SK-N-SH (cell line): ENCODE results near the gene RGL1. TPM values are rescaled to one million over a fixed set of nuclear protein-coding genes. Genes with fewer than 3 reads are reported as not detected.

Source experiments
- CTCF ChIA-PET: fragments of 300-600, 350-600 bp; formaldehyde crosslinking; extraction: SDS; loops from one replicate; lab custom pipeline; 2021; lab: Yijun Ruan, JAX
- POLR2A ChIA-PET: fragments of 350-600 bp; sonication (Branson Sonifier 250); formaldehyde crosslinking; extraction: SDS; loops from one replicate; lab custom pipeline; 2020; ENCODE audit warnings: antibody characterized with exemption, inconsistent platforms; lab: Yijun Ruan, JAX
- DNase-seq: peaks from one replicate; pipeline ENCODE4 v3.0.0; 2012
- H2AFZ ChIP-seq: fragments of 200-600 bp; sonication (generic); 2 replicates; pipeline ENCODE4 v1.8.1; 2016; ENCODE audit warnings: antibody characterized with exemption, mild to moderate bottlenecking, low read depth
- H3F3A ChIP-seq: fragments of 200-600 bp; sonication (generic); replicated peaks from 2 replicates; pipeline ENCODE3; 2016; ENCODE audit warnings: antibody characterized with exemption, mild to moderate bottlenecking; ENCODE audit not compliant: insufficient read depth
- H3K27ac ChIP-seq, 2 experiments: fragments of 200-500 bp in 1 of 2; fragments of 200-600 bp in 1 of 2; sonication (Bioruptor generic) in 1 of 2; sonication (generic), shearing (Covaris generic) in 1 of 2; 2 replicates each; pipeline versions ENCODE4 v1.5.1 to v1.6.1; 2014 to 2016; ENCODE audit warnings: low read depth in 2 of 2, inconsistent platforms in 1 of 2, low read length in 1 of 2, mild to moderate bottlenecking in 1 of 2, mixed read lengths in 1 of 2
- H3K27me3 ChIP-seq: fragments of 200-600 bp; sonication (generic), shearing (Covaris generic); 2 replicates; pipeline ENCODE4 v1.6.1; 2016; ENCODE audit warnings: mixed run types; ENCODE audit not compliant: insufficient read depth
- H3K36me3 ChIP-seq, 2 experiments: fragments of 200-500 bp in 1 of 2; fragments of 200-600 bp in 1 of 2; sonication (Bioruptor generic) in 1 of 2; sonication (generic) in 1 of 2; replicated peaks in 1 of 2; 2 replicates each; pipeline versions ENCODE3 to v1.5.1; 2014 to 2016; ENCODE audit warnings: low read length in 1 of 2, mild to moderate bottlenecking in 1 of 2; ENCODE audit not compliant: insufficient read depth in 2 of 2, control insufficient read depth in 1 of 2
- H3K4me1 ChIP-seq, 2 experiments: fragments of 200-500 bp in 1 of 2; fragments of 200-600 bp in 1 of 2; sonication (Bioruptor generic) in 1 of 2; sonication (generic), shearing (Covaris generic) in 1 of 2; 2 replicates each; pipeline versions ENCODE4 v1.5.1 to v1.6.1; 2014 to 2016; ENCODE audit warnings: low read depth in 1 of 2, low read length in 1 of 2, mixed run types in 1 of 2; ENCODE audit not compliant: insufficient read depth in 2 of 2, control insufficient read depth in 1 of 2
- H3K4me2 ChIP-seq: fragments of 200-600 bp; sonication (generic), shearing (Covaris generic); 2 replicates; pipeline ENCODE4 v1.6.1; 2017; ENCODE audit warnings: mixed run types
- H3K4me3 ChIP-seq, 2 experiments: fragments of 200-500 bp in 1 of 2; fragments of 200-600 bp in 1 of 2; sonication (Bioruptor generic) in 1 of 2; sonication (generic), shearing (Covaris generic) in 1 of 2; 2 replicates each; pipeline versions ENCODE4 v1.5.1 to v1.8.1; 2014 to 2016; ENCODE audit warnings: low read depth in 2 of 2, inconsistent platforms in 1 of 2, low read length in 1 of 2, mild to moderate bottlenecking in 1 of 2, mixed read lengths in 1 of 2, moderate library complexity in 1 of 2
- H3K79me2 ChIP-seq: fragments of 200-600 bp; sonication (generic); 2 replicates; pipeline ENCODE4 v1.8.1; 2017; ENCODE audit warnings: mild to moderate bottlenecking; ENCODE audit not compliant: insufficient read depth
- H3K9ac ChIP-seq: fragments of 200-600 bp; sonication (generic); 2 replicates; pipeline ENCODE4 v1.6.1; 2017; ENCODE audit warnings: mixed run types
- H3K9me2 ChIP-seq: fragments of 200-600 bp; sonication (generic); 2 replicates; pipeline ENCODE4 v1.6.1; 2017; ENCODE audit warnings: mixed run types
- H3K9me3 ChIP-seq: fragments of 200-600 bp; sonication (generic); 2 replicates; pipeline ENCODE4 v1.6.1; 2017; ENCODE audit warnings: mixed run types, mild to moderate bottlenecking, moderate library complexity
- H4K20me1 ChIP-seq: fragments of 200-600 bp; sonication (generic); 2 replicates; pipeline ENCODE4 v1.6.1; 2017; ENCODE audit warnings: mild to moderate bottlenecking, mixed run types; ENCODE audit not compliant: insufficient read depth
- CHD2 ChIP-seq: fragments of 150-350 bp; IDR thresholded peaks from 2 replicates; pipeline ENCODE4 v1.6.1; 2018; ENCODE audit warnings: low read length; ENCODE audit not compliant: partially characterized antibody
- EP300 ChIP-seq, 2 experiments: IDR thresholded peaks; 2 replicates each; pipeline versions ENCODE4 v1.4.0 to v1.6.1; 2012; ENCODE audit warnings: borderline replicate concordance in 1 of 2, low read depth in 1 of 2, low read length in 1 of 2
- FOXJ3 ChIP-seq: sonication (generic); formaldehyde crosslinking; IDR thresholded peaks from 2 replicates; pipeline ENCODE4 v1.5.1; 2020; ENCODE audit warnings: mild to moderate bottlenecking, missing genetic modification reagents
- GABPA ChIP-seq: IDR thresholded peaks from 2 replicates; pipeline ENCODE4 v1.4.0; 2012; ENCODE audit warnings: low read depth, mild to moderate bottlenecking
- IRF3 ChIP-seq: fragments of 150-350 bp; IDR thresholded peaks from 2 replicates; pipeline ENCODE4 v1.6.1; 2016; ENCODE audit warnings: mild to moderate bottlenecking, low read depth, low read length
- MEF2A ChIP-seq: IDR thresholded peaks from 2 replicates; pipeline ENCODE4 v1.4.0; 2012; ENCODE audit warnings: low read depth, borderline replicate concordance
- RCOR1 ChIP-seq: fragments of 150-350 bp; IDR thresholded peaks from 2 replicates; pipeline ENCODE4 v1.6.1; 2017; ENCODE audit warnings: antibody characterized with exemption, low read length
- SIN3A ChIP-seq: IDR thresholded peaks from 2 replicates; pipeline ENCODE4 v1.6.1; 2012; ENCODE audit warnings: low read depth, mild to moderate bottlenecking, low read length, moderate library complexity, borderline replicate concordance
- TEAD4 ChIP-seq: IDR thresholded peaks from 2 replicates; pipeline ENCODE4 v1.4.0; 2012; ENCODE audit warnings: mild to moderate bottlenecking, borderline replicate concordance; ENCODE audit not compliant: insufficient read depth
- USF1 ChIP-seq: IDR thresholded peaks from 2 replicates; pipeline ENCODE4 v1.4.0; 2012; ENCODE audit warnings: low read depth, borderline replicate concordance
- ZBTB33 ChIP-seq: IDR thresholded peaks from 2 replicates; pipeline ENCODE4 v1.4.0; 2012; ENCODE audit warnings: low read depth, borderline replicate concordance
- WGBS: methylation state at CpG from one replicate; pipeline ENCODE4 v1.1.6; 2017; ENCODE audit warnings: low lambda C conversion rate; 5-methylcytosine and 5-hydroxymethylcytosine counted together
- polyA plus RNA-seq, 3 experiments: library from polyadenylated mRNA; depleted of rRNA; stranded (reverse); fragments of >200 nt; gene quantifications; 2 replicates each; pipeline ENCODE4 v1.2.3, GENCODE V29; 2012
- TF ChIP-seq, protein P1 (sequence below): IDR thresholded peaks from 2 replicates; pipeline ENCODE4 v1.6.1; 2012; ENCODE audit warnings: mild to moderate bottlenecking, low read depth, low read length, moderate library complexity
- TF ChIP-seq, protein P2 (sequence below): IDR thresholded peaks from 2 replicates; pipeline ENCODE4 v1.4.0; 2012; ENCODE audit warnings: low read depth

The RGL1 gene
- polyA plus RNA-seq, 1 of the 3 experiments (the other 2 are of a cell fraction), result 8.3 TPM

DNA sequence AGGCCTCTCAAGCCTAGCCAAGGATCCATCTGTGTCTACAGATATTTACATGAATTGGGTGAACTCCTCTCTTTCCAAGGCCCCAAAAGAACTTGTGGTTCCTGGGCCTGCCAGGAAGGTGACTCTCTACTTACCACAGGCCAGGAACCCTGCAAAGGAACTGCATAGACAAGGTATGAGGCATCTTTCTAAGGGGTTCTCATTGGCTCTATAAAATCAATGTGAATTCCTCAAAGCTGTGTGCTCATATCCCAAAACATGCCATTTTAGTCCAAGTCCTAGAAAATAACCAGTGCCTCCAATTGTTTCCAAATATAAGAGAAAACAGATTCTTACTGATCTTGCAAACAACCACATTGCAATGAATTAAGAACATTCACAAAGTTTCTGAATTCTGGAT is 39.9 kb upstream of the RGL1 start:
- Histone ChIP-seq H2AFZ (no peak overlapping the region), H3K27me3 (no peaks in the 10 kb centered on the region), H3K4me2 (no peak overlapping the region), H3F3A (peaks cover 5% of the 10 kb centered on the region), H3K79me2 (no peaks in the 10 kb centered on the region), H3K9me3 (peaks cover 18% of the 10 kb centered on the region; the same call in 1 of the 2 replicates), H3K4me3 (no peak overlapping the region), H4K20me1 (no peaks in the 10 kb centered on the region), H3K36me3 (peaks cover 0 to 12% of the 10 kb centered on the region in 2 experiments), H3K9ac (no peak overlapping the region), H3K9me2 (no peaks in the 10 kb centered on the region), H3K4me1 (no peaks in the 10 kb centered on the region), H3K27ac (no peak overlapping the region)
- TF ChIP-seq IRF3 (no peak), USF1 (no peak), FOXJ3 (CRISPR knock-in tag) (no peak), CHD2 (no peak), EP300 (IDR thresholded peaks at IDR 0.05; ENCODE audit: borderline replicate concordance in 1 of 2, low read depth in 1 of 2, low read length in 1 of 2) (no peak), MEF2A (no peak), SIN3A (no peak)
- TF ChIP-seq, protein P1, sequence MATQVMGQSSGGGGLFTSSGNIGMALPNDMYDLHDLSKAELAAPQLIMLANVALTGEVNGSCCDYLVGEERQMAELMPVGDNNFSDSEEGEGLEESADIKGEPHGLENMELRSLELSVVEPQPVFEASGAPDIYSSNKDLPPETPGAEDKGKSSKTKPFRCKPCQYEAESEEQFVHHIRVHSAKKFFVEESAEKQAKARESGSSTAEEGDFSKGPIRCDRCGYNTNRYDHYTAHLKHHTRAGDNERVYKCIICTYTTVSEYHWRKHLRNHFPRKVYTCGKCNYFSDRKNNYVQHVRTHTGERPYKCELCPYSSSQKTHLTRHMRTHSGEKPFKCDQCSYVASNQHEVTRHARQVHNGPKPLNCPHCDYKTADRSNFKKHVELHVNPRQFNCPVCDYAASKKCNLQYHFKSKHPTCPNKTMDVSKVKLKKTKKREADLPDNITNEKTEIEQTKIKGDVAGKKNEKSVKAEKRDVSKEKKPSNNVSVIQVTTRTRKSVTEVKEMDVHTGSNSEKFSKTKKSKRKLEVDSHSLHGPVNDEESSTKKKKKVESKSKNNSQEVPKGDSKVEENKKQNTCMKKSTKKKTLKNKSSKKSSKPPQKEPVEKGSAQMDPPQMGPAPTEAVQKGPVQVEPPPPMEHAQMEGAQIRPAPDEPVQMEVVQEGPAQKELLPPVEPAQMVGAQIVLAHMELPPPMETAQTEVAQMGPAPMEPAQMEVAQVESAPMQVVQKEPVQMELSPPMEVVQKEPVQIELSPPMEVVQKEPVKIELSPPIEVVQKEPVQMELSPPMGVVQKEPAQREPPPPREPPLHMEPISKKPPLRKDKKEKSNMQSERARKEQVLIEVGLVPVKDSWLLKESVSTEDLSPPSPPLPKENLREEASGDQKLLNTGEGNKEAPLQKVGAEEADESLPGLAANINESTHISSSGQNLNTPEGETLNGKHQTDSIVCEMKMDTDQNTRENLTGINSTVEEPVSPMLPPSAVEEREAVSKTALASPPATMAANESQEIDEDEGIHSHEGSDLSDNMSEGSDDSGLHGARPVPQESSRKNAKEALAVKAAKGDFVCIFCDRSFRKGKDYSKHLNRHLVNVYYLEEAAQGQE, result no peak
- ChIA-PET CTCF (interaction anchor here (0.8 to 1.8 kb wide), 2 partner anchors 80 to 151 kb away, joined by 3 to 7 read pairs; no protein-coding TSS in a partner anchor), POLR2A (no interaction called here)
- DNase-seq, result no peak

DNA sequence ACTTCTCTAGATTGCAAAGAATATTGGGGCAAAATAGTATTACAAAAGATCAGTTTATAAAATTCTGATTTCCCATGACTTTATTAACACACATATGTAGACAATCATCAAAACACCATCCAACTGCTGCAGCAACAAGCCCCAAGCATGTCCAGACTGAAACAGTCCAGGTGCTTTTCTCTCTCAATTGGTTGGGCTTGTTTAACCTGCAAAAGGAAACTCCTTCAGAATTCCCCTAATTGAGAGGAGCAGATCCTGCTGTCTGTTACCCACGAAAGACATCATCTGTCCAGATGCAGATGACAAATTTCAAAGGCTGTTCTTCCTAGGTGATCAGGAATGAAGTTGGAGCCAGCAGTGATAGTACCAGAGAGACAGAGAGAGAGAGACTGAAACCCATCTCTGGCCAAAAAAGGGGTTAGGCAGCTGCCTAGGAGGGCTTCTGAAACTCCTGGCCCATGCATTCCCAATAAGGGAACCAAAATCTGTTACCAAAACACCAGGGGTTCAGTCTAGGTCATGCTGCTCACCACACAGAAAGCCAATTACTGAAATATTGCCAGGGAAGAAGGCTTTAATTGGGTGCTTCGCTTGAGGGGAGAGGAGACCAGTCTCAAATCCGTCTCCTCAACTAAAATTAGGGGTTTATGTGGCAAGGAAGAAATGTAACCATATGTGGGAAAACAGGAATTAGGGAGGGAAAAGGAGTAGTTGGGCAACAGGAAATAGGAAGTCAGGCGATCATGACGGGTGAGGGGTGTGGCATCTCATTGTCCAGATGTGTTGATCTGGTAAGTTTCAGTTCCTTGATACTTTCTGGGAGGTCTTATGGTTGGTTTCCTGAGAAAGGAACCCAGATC is 34.7 kb upstream of the RGL1 start:
- Histone ChIP-seq H3K4me3 (no peak overlapping the region), H3K4me2 (no peak overlapping the region), H3K36me3 (no peaks in the 10 kb centered on the region), H3K4me1 (no peaks in the 10 kb centered on the region), H4K20me1 (no peaks in the 10 kb centered on the region), H3F3A (peaks cover 4% of the 10 kb centered on the region), H3K27ac (no peak overlapping the region), H3K79me2 (no peaks in the 10 kb centered on the region), H3K27me3 (no peaks in the 10 kb centered on the region), H3K9me2 (no peaks in the 10 kb centered on the region), H2AFZ (no peak overlapping the region), H3K9ac (no peak overlapping the region), H3K9me3 (peaks cover 6% of the 10 kb centered on the region; the same call in 1 of the 2 replicates)
- 77% methylated on average over 5 of the region's 5 CpGs for WGBS
- ChIA-PET CTCF (no interaction called here), POLR2A (no interaction called here)
- DNase-seq, result no peak
- TF ChIP-seq, protein P2, sequence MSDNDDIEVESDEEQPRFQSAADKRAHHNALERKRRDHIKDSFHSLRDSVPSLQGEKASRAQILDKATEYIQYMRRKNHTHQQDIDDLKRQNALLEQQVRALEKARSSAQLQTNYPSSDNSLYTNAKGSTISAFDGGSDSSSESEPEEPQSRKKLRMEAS, result no peak
- no peak for TF ChIP-seq USF1
- no peak for TF ChIP-seq GABPA
- no peak for TF ChIP-seq RCOR1
- no peak for TF ChIP-seq ZBTB33
- TF ChIP-seq TEAD4, result no peak
- no peak for TF ChIP-seq SIN3A
- TF ChIP-seq MEF2A, result no peak
